Measurements from ENCODE around the gene FOSL2. TPM values are rescaled to one million over a fixed set of nuclear protein-coding genes. Genes with fewer than 3 reads are reported as not detected.
A peak's percentile ranks its signal among the peaks of the same experiment; 100 is the strongest.

Gene FOSL2
- total RNA-seq, 1 experiment from 2014 or later, result 0.30 TPM

DNA sequence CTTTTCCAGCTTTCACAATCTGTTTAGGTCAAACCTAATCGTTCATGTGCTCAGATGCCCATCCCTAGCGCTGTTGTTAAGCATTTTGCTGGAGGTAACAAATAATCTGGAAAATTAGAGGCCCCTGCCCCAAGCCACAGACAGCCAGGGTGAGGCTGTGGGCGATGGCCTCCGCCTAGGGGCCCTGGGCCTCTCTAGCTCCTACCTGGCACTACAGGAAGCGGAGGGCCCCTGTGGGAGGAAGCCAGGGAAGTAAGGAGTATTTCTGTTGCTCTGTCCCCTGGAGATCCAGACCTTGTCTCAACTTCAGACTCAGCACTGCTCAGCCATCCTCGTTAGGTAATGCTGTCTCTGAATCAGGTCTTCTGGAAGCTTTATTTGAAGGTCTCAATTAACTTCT, 12.4 kb upstream of the FOSL2 start:
- no peaks in the 10 kb centered on the region for H3K79me2 ChIP-seq (ENCODE audit: low read length)
- no peaks in the 10 kb centered on the region for H3K4me1 ChIP-seq (ENCODE audit: low read length)
- no peak overlapping the region for H3K4me2 ChIP-seq (ENCODE audit: low read depth, low read length, poor library complexity, severe bottlenecking)
- H3K9me3 ChIP-seq (ENCODE audit: low read length), result no peaks in the 10 kb centered on the region
- no peak overlapping the region for H3K4me3 ChIP-seq (ENCODE audit: low read length)
- H3K36me3 ChIP-seq (ENCODE audit: insufficient read depth, low read length), result no peaks in the 10 kb centered on the region
- no peak for DNase-seq
- H3K9me2 ChIP-seq (replicated peaks; ENCODE audit: insufficient read depth, low read length), result no peaks in the 10 kb centered on the region
- H4K20me1 ChIP-seq (ENCODE audit: insufficient read depth, low read depth, low read length), result no peaks in the 10 kb centered on the region
- H3K9ac ChIP-seq (ENCODE audit: low read length), result no peak overlapping the region
- H3K27me3 ChIP-seq (ENCODE audit: low read length), result no peaks in the 10 kb centered on the region
- no peak overlapping the region for H2AFZ ChIP-seq (ENCODE audit: low read length)
- no peak overlapping the region for H3K27ac ChIP-seq (ENCODE audit: low read length)

DNA sequence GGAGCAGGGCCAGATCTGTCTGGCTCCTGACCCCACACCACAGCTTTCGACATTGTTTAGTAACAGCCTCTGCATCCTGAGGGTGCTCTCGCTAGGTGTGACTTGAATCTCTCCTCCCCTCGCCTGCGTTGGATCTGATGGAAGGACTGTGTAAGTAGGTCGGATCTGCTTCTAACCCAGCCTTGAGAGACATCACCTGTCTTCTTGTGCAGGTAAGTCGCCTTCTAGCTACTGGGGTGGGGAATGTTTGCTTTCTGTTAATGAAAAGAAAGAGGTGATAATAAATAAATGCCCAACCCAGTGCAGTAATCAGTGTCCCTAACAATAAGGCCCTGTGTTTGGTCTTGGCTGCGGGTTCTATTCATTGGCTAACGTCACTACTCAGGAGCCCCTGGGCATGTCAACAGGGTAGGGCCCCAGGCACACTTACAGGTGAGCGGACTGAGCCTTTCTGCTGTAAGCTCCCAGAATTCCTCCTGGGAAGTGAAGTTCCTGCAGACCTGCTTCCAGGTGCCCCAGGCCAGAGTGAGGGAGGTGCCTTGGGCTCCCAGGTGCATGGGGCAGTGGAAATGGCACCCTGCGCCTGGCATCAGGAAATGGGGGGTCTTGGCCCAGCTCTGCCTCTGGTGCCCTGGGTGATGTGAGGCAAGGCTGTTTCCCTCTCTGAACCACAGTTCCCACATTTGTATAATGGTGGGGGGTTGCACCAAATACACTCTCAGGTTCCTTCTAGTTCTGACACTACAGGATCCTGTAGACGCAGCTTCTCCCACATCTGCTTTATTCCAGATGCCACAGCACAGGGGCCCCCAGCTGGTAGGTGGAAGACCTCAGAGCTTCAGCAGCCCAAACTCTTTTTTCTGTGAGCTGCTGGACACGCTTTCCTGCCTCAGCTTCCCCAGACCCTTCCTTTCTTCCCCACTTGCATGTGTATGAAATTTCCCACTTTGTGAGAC, 11.2 kb upstream of the FOSL2 start:
- H3K4me3 ChIP-seq (ENCODE audit: low read length), result no peak overlapping the region
- H3K9ac ChIP-seq (ENCODE audit: low read length), result no peak overlapping the region
- H3K36me3 ChIP-seq (ENCODE audit: insufficient read depth, low read length), result no peaks in the 10 kb centered on the region
- H3K27ac ChIP-seq (ENCODE audit: low read length), result no peak overlapping the region
- no peaks in the 10 kb centered on the region for H3K9me3 ChIP-seq (ENCODE audit: low read length)
- H4K20me1 ChIP-seq (ENCODE audit: insufficient read depth, low read depth, low read length), result no peaks in the 10 kb centered on the region
- no peak for DNase-seq
- H3K4me2 ChIP-seq (ENCODE audit: low read depth, low read length, poor library complexity, severe bottlenecking), result no peak overlapping the region
- no peaks in the 10 kb centered on the region for H3K79me2 ChIP-seq (ENCODE audit: low read length)
- no peaks in the 10 kb centered on the region for H3K4me1 ChIP-seq (ENCODE audit: low read length)
- no peaks in the 10 kb centered on the region for H3K27me3 ChIP-seq (ENCODE audit: low read length)
- no peaks in the 10 kb centered on the region for H3K9me2 ChIP-seq (replicated peaks; ENCODE audit: insufficient read depth, low read length)
- H2AFZ ChIP-seq (ENCODE audit: low read length), result no peak overlapping the region

DNA sequence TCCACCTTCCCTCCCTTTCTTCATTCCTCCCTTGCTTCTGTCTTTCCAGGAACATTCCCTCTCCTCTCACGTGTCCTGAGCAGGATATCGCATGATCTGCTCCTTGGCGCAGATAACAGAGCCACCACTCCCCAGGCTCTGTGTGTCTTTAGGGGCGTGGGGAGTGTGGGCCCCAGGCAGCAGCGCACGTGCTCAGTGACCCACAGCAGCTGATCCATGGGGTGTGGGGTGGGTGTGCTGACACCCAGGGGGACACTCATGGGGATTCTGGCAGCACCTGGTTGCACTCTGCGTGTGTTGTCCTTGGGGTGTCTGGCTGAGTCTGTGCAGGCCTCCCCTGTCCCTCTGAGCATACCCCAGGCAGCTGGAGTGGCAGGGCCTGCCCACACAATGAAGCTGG, 9.9 kb upstream of the FOSL2 start:
- no peak overlapping the region for H3K4me3 ChIP-seq (ENCODE audit: low read length)
- H3K27me3 ChIP-seq (ENCODE audit: low read length), result no peaks in the 10 kb centered on the region
- H3K36me3 ChIP-seq (ENCODE audit: insufficient read depth, low read length), result no peaks in the 10 kb centered on the region
- 0 out of 2 replicates have a peak, but pooled peaks cover under 1% of the 10 kb centered on the region for H4K20me1 ChIP-seq (ENCODE audit: insufficient read depth, low read depth, low read length)
- H2AFZ ChIP-seq (ENCODE audit: low read length), result no peak overlapping the region
- H3K9me2 ChIP-seq (replicated peaks; ENCODE audit: insufficient read depth, low read length), result no peaks in the 10 kb centered on the region
- no peak for DNase-seq
- no peak overlapping the region for H3K27ac ChIP-seq (ENCODE audit: low read length)
- H3K4me2 ChIP-seq (ENCODE audit: low read depth, low read length, poor library complexity, severe bottlenecking), result no peak overlapping the region
- no peaks in the 10 kb centered on the region for H3K4me1 ChIP-seq (ENCODE audit: low read length)
- H3K79me2 ChIP-seq (ENCODE audit: low read length), result no peaks in the 10 kb centered on the region
- no peak overlapping the region for H3K9ac ChIP-seq (ENCODE audit: low read length)
- H3K9me3 ChIP-seq (ENCODE audit: low read length), result no peaks in the 10 kb centered on the region

DNA sequence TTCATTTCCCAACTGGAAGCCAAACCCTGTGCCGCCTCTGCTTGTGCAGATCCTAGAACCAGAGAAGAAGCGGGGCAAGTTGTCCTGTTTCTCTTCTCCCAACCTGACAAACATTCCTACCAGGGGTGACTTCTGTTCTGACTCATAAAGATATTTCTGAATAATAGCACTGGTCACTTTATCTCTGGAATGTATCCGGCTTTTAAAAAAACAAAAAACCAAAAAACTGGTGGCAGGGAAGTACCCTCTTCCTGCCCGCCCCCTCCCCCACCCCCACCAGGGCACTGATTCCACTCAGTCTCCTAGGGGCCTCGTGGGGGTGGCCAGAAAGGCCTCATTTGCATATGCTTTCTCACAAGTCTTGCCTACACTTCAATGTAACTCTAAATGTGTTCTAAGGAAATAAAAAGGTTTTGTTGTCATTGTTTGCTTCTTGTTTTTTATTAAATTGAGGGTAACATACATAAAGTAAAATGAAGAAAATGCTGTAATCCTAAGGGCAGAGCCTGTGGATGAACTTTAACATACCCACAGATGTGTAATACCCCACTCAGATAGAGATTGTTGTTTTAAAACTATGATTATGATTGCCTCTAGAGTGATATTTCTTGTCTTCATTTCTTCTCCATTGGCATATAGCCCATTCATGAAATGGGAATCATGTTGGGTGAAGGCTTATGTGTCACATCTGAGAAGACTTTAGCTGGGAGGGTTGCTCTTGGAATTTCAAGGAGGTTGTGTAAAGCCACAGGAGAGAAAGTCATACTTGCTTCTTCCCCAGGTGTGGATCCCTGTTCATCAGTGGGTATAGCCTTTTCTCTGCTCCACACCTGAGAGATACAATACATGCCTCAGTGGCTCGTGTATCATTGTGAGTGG, 5.3 kb upstream of the FOSL2 start:
- Histone ChIP-seq H3K27ac (ENCODE audit: low read length) (no peak overlapping the region), H3K9ac (ENCODE audit: low read length) (no peak overlapping the region), H3K36me3 (ENCODE audit: insufficient read depth, low read length) (no peaks in the 10 kb centered on the region), H3K4me3 (ENCODE audit: low read length) (no peak overlapping the region), H3K4me2 (ENCODE audit: low read depth, low read length, poor library complexity, severe bottlenecking) (no peak overlapping the region), H3K27me3 (ENCODE audit: low read length) (no peaks in the 10 kb centered on the region; the same call in 1 of the 2 replicates), H3K9me2 (replicated peaks; ENCODE audit: insufficient read depth, low read length) (no peaks in the 10 kb centered on the region), H3K9me3 (ENCODE audit: low read length) (no peaks in the 10 kb centered on the region), H3K4me1 (ENCODE audit: low read length) (peaks cover 18% of the 10 kb centered on the region), H2AFZ (ENCODE audit: low read length) (no peak overlapping the region), H4K20me1 (ENCODE audit: insufficient read depth, low read depth, low read length) (0 out of 2 replicates have a peak, but pooled peaks cover 7% of the 10 kb centered on the region), H3K79me2 (ENCODE audit: low read length) (no peaks in the 10 kb centered on the region)
- DNase-seq, result no peak

DNA sequence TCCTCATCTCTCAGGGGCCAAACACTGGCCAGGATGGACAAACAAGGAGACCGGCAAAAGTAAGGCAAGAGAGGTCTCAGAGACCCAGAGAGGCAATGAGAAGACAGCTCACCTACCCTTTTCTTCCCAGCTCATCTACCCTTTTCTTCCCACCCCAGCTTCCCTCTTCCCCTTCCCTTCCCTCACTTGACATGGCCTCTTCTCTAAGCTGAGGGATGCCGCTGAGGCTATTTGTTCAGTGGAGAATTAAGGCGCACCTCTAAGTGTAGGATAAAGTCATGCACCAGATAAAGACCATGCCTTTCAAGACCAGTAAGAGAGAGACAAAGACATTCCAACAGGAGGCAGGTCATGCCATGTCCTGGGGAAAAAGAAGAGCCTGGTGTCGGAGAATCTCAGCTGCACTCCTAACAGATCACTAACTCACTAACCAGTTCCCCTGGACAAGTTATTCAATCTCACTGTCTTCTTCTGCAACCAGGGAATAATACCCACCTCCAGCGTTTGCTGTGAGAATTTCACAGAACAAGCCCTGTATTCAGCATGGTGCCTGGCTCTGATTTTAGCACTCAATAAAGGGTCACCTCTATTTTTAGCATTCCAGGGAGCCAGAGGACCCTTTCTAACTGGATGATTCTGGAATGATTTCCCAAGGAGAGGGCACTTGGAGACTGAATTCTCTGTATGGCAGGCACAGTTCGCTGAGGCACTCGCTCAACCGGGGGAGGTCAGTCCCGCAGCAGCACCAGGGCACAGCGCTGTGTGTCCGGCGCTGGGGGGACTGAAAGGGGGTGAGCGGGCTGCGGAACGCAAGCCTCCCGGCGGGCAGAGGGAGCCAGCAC, 3.0 kb upstream of the FOSL2 start:
- H3K9ac ChIP-seq (ENCODE audit: low read length), result no peak overlapping the region
- DNase-seq, result no peak
- no peaks in the 10 kb centered on the region for H3K79me2 ChIP-seq (ENCODE audit: low read length)
- no peaks in the 10 kb centered on the region for H3K9me2 ChIP-seq (replicated peaks; ENCODE audit: insufficient read depth, low read length)
- H3K27me3 ChIP-seq (ENCODE audit: low read length), result no peaks in the 10 kb centered on the region; the same call in 1 of the 2 replicates
- H3K4me2 ChIP-seq (ENCODE audit: low read depth, low read length, poor library complexity, severe bottlenecking), result peak overlapping the region; percentile 77
- H3K4me3 ChIP-seq (ENCODE audit: low read length), result peak overlapping the region; percentile 63; the same call in 1 of the 2 replicates
- H3K4me1 ChIP-seq (ENCODE audit: low read length), result peaks cover 28% of the 10 kb centered on the region
- no peaks in the 10 kb centered on the region for H3K9me3 ChIP-seq (ENCODE audit: low read length)
- H2AFZ ChIP-seq (ENCODE audit: low read length), result no peak overlapping the region
- H4K20me1 ChIP-seq (ENCODE audit: insufficient read depth, low read depth, low read length), result 0 out of 2 replicates have a peak, but pooled peaks cover 7% of the 10 kb centered on the region
- no peaks in the 10 kb centered on the region for H3K36me3 ChIP-seq (ENCODE audit: insufficient read depth, low read length)
- no peak overlapping the region for H3K27ac ChIP-seq (ENCODE audit: low read length)

DNA sequence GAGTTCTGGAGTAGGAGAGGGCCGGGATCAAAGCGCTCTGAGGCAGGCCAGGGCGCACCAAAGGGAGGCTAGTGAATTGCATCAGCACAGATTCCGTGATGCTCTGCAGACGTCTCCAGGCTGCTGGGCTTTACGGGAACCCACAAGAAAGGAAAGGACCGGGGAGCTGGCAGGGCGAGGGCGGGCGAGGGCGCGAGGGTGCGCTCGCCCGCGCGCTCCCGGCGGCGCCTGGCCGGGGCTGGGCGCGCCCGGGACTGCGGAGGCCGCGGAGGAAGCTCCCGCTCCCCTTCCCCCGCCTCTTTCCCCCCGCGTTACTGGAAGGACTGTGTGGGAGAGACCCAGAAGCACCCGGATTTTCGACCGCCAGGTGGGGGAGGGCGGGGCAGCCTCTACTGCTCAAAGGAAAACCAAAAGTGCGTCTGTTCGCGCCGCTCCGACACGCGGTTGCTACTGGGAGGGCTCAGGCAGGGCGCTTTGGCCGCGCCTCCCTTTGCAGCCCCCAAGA, 2.4 kb upstream of the FOSL2 start:
- H3K36me3 ChIP-seq (ENCODE audit: insufficient read depth, low read length), result no peaks in the 10 kb centered on the region
- DNase-seq, result peak; percentile 75
- peak overlapping the region; percentile 77 for H2AFZ ChIP-seq (ENCODE audit: low read length)
- H3K4me3 ChIP-seq (ENCODE audit: low read length), result peak overlapping the region; percentile 63
- H3K27me3 ChIP-seq (ENCODE audit: low read length), result no peaks in the 10 kb centered on the region; the same call in 1 of the 2 replicates
- H3K79me2 ChIP-seq (ENCODE audit: low read length), result no peaks in the 10 kb centered on the region
- H3K9me3 ChIP-seq (ENCODE audit: low read length), result no peaks in the 10 kb centered on the region
- no peaks in the 10 kb centered on the region for H3K9me2 ChIP-seq (replicated peaks; ENCODE audit: insufficient read depth, low read length)
- peak overlapping the region; percentile 53 for H3K9ac ChIP-seq (ENCODE audit: low read length)
- H3K27ac ChIP-seq (ENCODE audit: low read length), result no peak overlapping the region
- H4K20me1 ChIP-seq (ENCODE audit: insufficient read depth, low read depth, low read length), result 0 out of 2 replicates have a peak, but pooled peaks cover 7% of the 10 kb centered on the region
- peak overlapping the region; percentile 77 for H3K4me2 ChIP-seq (ENCODE audit: low read depth, low read length, poor library complexity, severe bottlenecking)
- H3K4me1 ChIP-seq (ENCODE audit: low read length), result peaks cover 28% of the 10 kb centered on the region

DNA sequence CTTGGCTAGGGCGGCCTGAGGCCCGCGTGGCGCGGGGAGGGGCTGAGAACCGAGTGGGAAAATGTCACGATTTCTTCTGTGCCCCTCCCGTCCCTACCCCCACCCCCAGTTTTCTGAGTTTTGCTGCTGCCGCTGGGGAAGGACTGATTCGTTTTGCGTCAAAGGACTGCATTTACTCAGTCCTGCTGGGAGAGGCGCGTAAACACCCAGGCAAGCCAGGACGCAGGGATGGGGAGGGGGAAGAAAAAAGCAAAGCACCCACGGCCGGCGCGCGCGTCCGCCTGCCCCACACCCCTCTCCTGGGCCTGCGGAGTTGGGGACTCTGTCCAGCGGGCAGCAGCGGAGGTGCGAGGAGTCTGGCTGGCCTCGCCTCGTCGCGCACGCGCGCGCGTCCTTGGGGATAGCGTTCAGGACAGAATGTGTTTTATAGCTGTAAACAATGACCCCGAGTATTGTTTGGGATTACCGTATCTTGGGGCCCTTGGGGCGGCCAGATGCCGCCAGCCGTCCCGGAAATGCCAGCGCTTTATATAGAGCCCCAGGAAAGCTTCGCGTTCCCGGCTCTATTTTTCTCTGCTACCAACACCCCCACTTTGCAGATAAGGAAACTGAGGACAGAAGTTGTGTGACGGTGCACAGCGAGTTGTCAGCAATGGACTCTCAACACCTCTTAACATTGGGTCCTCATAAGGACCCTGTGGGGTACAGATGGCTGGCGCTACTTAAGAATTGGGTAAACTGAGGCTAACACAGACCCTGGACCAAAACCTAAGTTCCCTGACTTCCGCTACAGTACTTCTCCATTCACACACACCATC, 1.7 kb upstream of the FOSL2 start:
- no peaks in the 10 kb centered on the region for H3K79me2 ChIP-seq (ENCODE audit: low read length)
- no peaks in the 10 kb centered on the region for H3K36me3 ChIP-seq (ENCODE audit: insufficient read depth, low read length)
- H3K9ac ChIP-seq (ENCODE audit: low read length), result peak overlapping the region; percentile 53
- H3K4me3 ChIP-seq (ENCODE audit: low read length), result peak overlapping the region; percentile 63
- no peak for DNase-seq
- H3K4me2 ChIP-seq (ENCODE audit: low read depth, low read length, poor library complexity, severe bottlenecking), result peak overlapping the region; percentile 77
- H3K27ac ChIP-seq (ENCODE audit: low read length), result no peak overlapping the region
- no peaks in the 10 kb centered on the region; the same call in 1 of the 2 replicates for H3K27me3 ChIP-seq (ENCODE audit: low read length)
- no peaks in the 10 kb centered on the region for H3K9me3 ChIP-seq (ENCODE audit: low read length)
- H3K9me2 ChIP-seq (replicated peaks; ENCODE audit: insufficient read depth, low read length), result no peaks in the 10 kb centered on the region
- peak overlapping the region; percentile 86 for H2AFZ ChIP-seq (ENCODE audit: low read length)
- H3K4me1 ChIP-seq (ENCODE audit: low read length), result peaks cover 28% of the 10 kb centered on the region
- 0 out of 2 replicates have a peak, but pooled peaks cover 7% of the 10 kb centered on the region for H4K20me1 ChIP-seq (ENCODE audit: insufficient read depth, low read depth, low read length)
